ENCODE data around the gene EYS.
"Not testable (repeated sequence)": the region's sequence is repeated elsewhere in the genome, so short reads cannot be mapped to it uniquely, and the experiment has no call there.

Gene EYS

GRCh38 chr6:63862486-63863198, 1844.4 kb downstream of the EYS start:
- no peak overlapping the region for H3K4me3 ChIP-seq (ENCODE audit: control insufficient read depth, low read depth, low read length)
- peak; percentile 23 for DNase-seq (ENCODE audit: low read depth)
- no peak for TF ChIP-seq CTCF (conservative IDR thresholded peaks at IDR 0.05; ENCODE audit: control insufficient read depth, insufficient read depth, low read depth, low read length)

GRCh38 chr6:63859528-63859927, 1847.5 kb downstream of the EYS start:
- TF ChIP-seq CTCF (conservative IDR thresholded peaks at IDR 0.05; ENCODE audit: control insufficient read depth, insufficient read depth, low read depth, low read length): no peak
- H3K4me3 ChIP-seq (ENCODE audit: control insufficient read depth, low read depth, low read length): no peak overlapping the region
- no peak for DNase-seq (ENCODE audit: low read depth)

- no peak overlapping the region for H3K4me3 ChIP-seq (ENCODE audit: control insufficient read depth, low read depth, low read length)
- no peak for DNase-seq (ENCODE audit: low read depth)
- TF ChIP-seq CTCF (conservative IDR thresholded peaks at IDR 0.05; ENCODE audit: control insufficient read depth, insufficient read depth, low read depth, low read length): no peak
These were observed 1848.3 kb downstream of the EYS start for GRCh38 chr6:63858691-63859090.

DNA sequence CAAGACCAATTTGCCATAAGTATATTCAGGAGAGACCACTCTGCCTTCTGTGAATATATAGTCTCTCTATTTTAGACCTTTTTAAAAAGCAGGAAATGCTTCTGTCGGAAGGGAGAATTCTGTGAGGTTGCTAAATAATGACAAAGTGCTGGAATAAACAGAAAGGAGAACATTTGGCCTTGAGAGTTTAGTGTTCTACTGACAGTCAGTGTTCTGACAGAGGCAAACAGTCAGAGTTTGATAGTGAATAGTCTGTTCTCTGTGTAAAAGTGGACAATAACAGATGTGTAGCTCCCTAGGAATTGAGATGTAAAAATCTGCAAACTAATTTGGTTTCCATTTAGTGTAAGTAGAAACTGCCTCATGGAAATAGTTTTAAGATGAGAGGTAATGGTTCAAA, 1850.8 kb downstream of the EYS start:
- no peak overlapping the region for H3K4me3 ChIP-seq (ENCODE audit: control insufficient read depth, low read depth, low read length)
- DNase-seq (ENCODE audit: low read depth): no peak
- no peak for TF ChIP-seq CTCF (conservative IDR thresholded peaks at IDR 0.05; ENCODE audit: control insufficient read depth, insufficient read depth, low read depth, low read length)

DNA sequence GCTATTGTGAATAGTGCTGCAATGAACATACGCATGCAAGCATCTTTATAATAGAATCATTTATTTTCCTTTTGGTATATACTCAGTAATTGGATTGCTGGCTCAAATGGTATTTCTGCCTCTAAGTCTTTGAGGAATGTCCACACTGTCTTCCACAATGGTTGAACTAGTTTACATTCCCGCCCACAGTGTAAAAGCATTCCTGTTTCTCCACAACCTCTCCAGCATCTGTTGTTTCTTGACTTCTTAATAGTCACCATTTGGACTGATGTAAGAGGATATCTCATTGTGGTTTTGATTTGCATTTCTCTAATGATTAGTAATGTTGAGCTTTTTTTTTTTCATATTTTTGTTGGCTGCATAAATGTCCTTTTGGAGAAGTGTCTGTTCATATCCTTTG, 1862.7 kb downstream of the EYS start:
- peak; percentile 90 for DNase-seq (ENCODE audit: low read depth)
- no peak for TF ChIP-seq CTCF (conservative IDR thresholded peaks at IDR 0.05; ENCODE audit: control insufficient read depth, insufficient read depth, low read depth, low read length)

DNA sequence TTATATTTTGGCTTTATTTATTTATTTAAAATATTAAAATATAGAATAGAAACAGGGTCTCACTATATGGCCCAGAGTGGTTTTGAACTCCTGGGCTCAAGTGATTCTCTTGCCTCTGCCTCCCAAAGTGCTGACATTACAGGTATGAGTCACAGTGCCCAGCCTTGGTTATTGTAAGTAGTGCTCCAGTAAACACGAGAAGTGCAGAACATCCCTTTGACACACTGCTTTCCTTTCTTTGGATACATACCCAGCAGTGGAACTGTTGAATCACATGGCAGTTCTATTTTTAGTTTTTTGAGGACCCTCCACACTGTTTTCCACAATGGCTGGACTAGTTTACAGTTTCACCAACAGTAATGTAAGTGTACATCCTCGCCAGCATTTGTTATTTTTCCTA, 1867.5 kb downstream of the EYS start:
- no peak for TF ChIP-seq CTCF (conservative IDR thresholded peaks at IDR 0.05; ENCODE audit: control insufficient read depth, insufficient read depth, low read depth, low read length)
- H3K4me3 ChIP-seq (ENCODE audit: control insufficient read depth, low read depth, low read length): no peak overlapping the region
- DNase-seq (ENCODE audit: low read depth): peak; percentile 39

More for the DNA sequence above, 1862.7 kb downstream of the EYS start:
- no peak overlapping the region for H3K4me3 ChIP-seq (ENCODE audit: control insufficient read depth, low read depth, low read length)

DNA sequence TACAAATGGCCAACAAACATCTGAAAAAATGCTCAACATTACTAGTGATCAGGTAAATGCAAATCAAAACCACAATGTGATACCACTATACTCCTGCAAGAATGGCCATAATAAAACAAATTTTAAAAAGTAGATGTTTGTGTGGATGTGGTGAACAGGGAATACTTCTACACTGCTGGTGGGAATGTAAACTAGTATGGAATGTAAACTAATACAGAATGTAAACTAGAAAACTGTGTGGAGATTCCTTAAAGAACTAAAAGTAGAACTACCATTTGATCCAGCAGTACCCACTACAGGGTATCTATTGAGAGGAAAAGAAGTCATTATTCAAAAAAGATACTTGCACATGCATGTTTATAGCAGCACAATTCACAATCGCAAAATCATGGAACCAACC, 1878.3 kb downstream of the EYS start:
- H3K4me3 ChIP-seq (ENCODE audit: control insufficient read depth, low read depth, low read length); DNase-seq (ENCODE audit: low read depth): not testable (repeated sequence)

All from fibroblast of mammary gland (primary cell).